Hematopoietic multipotent progenitor cell (in vitro differentiated cells): ENCODE measurements around the gene ITPR3. TPM values are rescaled to one million over a fixed set of nuclear protein-coding genes. Genes with fewer than 3 reads are reported as not detected.

ENCODE experiments used
- small RNA-seq: library from RNA; depleted of rRNA; stranded (forward); fragments of <200 nt; gene quantifications from one replicate; pipeline ENCODE3, GENCODE V24; 2012
- total RNA-seq: library from RNA; depleted of rRNA; stranded (reverse); fragments of >200 nt; gene quantifications from one replicate; pipeline ENCODE4 v1.2.3, GENCODE V29; 2012

Gene ITPR3
- total RNA-seq, 1 donor, result 10.5 TPM

Small RNAs within 50 kb of the gene (small RNA-seq; reads per million reads assigned to genes)
- not detected for gene MIR3934

Other genes starting within 250 kb of the ITPR3 start
- gene KIFC1, start 229.5 kb upstream of the ITPR3 start, total RNA-seq, result 4.8 TPM
- 22.9 TPM for gene PHF1, start 210.3 kb upstream of the ITPR3 start, total RNA-seq
- 109 TPM for gene CUTA, start 203.2 kb upstream of the ITPR3 start, total RNA-seq
- 22.4 TPM for gene SYNGAP1, start 201.3 kb upstream of the ITPR3 start, total RNA-seq
- gene ZBTB9, start 166.7 kb upstream of the ITPR3 start, total RNA-seq, result 6.2 TPM
- gene BAK1, start 41.0 kb upstream of the ITPR3 start, total RNA-seq, result 27.5 TPM
- gene UQCC2, start 90.4 kb downstream of the ITPR3 start, total RNA-seq, result 7.8 TPM
- gene IP6K3, start 125.6 kb downstream of the ITPR3 start, total RNA-seq, result not detected
- 30.4 TPM for gene LEMD2, start 167.8 kb downstream of the ITPR3 start, total RNA-seq
- gene MLN, start 182.7 kb downstream of the ITPR3 start, total RNA-seq, result not detected